ENCODE measurements around the gene ARID4A.
"Not testable (repeated sequence)": the region's sequence is repeated elsewhere in the genome, so short reads cannot be mapped to it uniquely, and the experiment has no call there.

Gene ARID4A

DNA sequence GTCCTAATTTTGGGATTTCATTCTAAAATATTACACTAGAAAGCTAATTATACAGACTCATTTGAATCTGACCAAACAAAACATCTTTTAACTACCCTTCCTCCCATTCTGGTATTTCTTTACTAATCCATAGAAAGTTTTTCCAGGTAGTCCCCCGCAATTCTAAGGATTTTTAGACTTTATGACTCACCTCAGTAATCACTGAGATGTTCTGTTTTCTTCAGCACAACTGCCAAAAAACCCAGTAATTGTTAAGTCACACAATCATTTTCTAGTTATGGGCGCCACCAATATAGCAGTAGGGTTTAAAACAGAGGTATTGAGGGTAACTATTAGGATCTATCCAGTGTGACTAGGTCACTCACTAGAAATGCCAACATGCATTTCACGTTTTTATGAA, 1.6 kb upstream of the ARID4A start:
- no peak for DNase-seq

GRCh38 chr14:58297412-58297761, 968 bp upstream of the ARID4A start:
- DNase-seq = no peak

DNA sequence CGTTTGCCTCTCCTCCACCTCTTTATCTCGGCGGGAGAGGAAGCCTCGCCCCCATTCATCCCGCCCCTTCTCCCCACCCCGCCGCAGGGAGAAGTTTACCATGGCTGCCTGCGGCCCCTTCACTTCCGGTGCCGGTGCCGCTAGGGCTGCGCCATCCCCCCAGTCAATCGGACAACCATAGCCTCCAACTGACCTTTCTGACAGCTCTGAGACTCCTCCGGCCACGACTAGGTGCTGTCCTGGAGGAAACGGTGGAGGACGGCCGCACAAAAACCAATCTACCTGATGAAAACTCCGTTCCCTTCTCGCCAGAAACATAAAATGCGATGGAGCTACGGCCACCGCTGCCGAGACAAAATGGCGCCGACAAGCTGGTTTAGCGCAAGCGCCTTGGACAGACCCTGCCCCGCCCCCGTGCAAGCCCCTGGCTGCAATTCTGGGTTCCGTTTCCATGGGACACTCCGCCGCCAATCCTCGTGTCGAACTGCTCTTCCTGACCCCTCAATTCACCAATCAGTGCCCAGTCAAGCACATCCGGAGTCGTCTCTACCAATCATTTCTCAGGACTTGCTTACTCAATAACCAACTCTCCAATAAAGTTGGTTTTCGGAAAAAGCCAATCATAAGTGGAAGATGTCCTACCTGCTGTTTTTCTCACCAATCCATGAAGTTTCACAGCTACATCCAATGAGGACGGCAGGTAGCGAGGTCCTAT, 436 bp upstream of the ARID4A start:
- DNase-seq = peak; percentile 100

DNA sequence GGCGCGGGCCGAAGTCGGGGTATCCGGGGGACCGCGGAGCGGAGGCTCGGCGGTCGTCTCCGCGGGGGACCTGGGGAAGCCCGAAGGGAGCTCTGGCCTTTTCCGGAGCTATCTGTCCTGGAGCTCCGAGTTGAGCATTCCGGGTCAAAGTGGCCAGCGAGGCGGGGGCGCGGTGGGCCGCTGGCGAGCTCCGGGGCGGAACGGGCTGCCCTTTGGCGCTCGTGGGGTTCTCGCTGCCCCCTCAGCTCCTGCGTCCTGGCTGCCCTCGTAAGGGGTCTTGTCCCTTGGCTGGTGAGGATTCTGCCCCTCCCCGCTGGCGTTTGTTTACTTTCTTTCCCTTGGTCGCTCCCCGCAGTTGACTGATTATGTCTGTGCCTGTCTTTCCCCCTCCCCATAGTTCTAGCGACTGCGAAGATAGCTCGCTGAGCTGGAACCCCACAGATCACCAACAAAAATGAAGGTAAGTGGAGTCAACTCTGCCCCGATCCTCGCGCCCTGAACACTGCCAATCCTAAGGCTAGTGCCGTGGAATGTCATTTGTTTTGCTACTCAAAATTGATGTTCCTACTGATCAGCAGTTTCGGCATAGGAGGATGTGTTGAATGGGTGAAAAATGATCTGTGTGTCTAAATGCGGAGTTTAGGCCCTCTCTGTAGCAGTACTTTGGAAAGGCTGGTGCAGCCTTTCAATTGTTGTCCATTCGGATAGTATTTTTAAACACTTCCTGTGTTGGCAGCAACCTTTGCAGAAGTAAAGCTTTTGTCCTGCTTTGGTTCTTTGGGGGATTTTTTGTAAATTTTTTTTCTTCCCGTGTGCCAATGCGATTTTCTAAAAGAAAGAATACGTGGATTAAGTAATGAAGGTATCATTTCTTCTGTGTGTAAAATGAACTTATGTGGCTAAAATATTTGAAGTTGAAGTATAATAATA, 1.3 kb downstream of the ARID4A start:
- no peak for DNase-seq

DNA sequence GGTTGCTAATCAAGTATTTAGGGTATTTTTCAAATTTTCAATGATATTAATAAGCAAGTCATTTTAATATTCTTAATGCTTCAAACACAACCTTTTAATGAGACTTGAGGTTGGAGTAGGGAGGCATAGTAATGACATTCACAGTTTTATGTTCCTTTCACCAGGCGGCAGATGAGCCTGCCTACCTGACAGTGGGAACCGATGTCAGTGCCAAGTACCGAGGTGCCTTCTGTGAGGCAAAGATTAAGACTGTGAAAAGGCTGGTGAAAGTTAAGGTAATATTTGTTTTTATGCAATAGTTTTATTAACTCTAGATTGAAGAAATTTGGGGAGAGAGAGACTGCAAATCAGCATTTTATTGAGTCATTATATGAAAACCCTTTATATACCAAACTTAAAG, 3.1 kb downstream of the ARID4A start:
- DNase-seq = no peak

GRCh38 chr14:58305730-58306129, 7.4 kb downstream of the ARID4A start:
- no peak for DNase-seq

- no peak for DNase-seq
Measured at GRCh38 chr14:58307597-58308316, 9.4 kb downstream of the ARID4A start.

- DNase-seq = no peak
Measured at GRCh38 chr14:58309086-58309485, 10.7 kb downstream of the ARID4A start.

- DNase-seq = no peak
Measured at GRCh38 chr14:58313699-58314098, 15.3 kb downstream of the ARID4A start.

GRCh38 chr14:58315606-58316005, 17.3 kb downstream of the ARID4A start:
- DNase-seq = peak; percentile 2

DNA sequence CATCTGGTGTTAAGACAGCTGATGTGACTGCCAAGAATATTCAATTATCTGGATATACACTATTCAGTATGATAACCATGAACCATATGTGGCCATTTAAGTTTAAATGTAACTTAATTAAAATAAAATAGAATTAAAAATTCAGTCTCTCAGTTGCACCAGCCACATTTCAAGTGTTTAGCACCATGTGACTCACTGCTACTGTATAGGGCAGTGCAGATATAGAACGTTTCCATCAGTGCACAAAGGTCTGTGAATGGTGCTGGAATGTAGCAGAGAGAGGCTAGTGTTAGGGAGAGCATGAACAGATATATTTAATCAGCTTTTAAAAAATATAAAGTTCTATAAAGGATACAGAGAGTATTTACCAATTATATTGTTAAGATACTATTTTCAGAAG, 28.7 kb downstream of the ARID4A start:
- no peak for DNase-seq

- DNase-seq = peak; percentile 97
Measured at GRCh38 chr14:58331111-58331510, 32.8 kb downstream of the ARID4A start.

DNA sequence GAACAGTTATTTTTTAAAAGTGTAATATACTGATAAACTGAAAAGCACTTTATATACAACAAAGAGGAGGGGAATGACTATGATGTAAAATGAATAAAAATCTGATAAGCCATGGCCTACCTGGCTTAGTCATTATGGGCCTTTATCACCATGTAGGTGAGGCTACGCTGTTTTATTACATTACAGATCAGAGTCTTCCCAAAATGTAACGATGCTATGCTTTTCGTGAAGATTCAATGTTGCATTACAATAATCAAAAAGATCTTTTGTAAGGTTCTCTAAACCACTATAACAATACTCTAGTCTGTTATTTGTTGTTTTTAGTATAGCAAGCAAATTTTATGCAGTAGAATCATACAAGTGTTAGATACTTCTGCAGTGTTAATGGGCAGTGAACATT, 34.2 kb downstream of the ARID4A start:
- no peak for DNase-seq

DNA sequence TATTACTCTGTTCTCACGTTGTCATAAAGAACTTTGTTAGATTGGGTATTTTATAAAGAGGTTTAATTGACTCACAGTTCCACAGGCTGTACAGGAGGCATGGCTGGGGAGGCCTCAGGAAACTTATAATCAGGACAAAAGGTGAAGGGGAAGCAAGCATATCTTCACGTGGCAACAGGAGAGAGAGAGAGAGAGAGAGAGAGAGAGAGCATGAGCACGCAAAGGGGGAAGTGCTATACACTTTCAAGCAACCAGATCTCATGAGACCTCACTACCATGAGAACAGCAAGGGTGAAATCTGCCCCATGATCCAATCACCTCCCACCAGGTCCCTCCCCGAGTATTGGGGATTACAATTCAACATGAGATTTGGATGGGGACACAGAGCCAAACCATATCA, 41.3 kb downstream of the ARID4A start:
- not testable (repeated sequence) for DNase-seq

GRCh38 chr14:58341152-58341748, 42.9 kb downstream of the ARID4A start:
- DNase-seq = no peak

GRCh38 chr14:58343535-58343934, 45.2 kb downstream of the ARID4A start:
- DNase-seq = not testable (repeated sequence)

- no peak for DNase-seq
Measured at GRCh38 chr14:58353516-58354299, 55.4 kb downstream of the ARID4A start.

- no peak for DNase-seq
Measured at GRCh38 chr14:58354808-58355207, 56.5 kb downstream of the ARID4A start.

DNA sequence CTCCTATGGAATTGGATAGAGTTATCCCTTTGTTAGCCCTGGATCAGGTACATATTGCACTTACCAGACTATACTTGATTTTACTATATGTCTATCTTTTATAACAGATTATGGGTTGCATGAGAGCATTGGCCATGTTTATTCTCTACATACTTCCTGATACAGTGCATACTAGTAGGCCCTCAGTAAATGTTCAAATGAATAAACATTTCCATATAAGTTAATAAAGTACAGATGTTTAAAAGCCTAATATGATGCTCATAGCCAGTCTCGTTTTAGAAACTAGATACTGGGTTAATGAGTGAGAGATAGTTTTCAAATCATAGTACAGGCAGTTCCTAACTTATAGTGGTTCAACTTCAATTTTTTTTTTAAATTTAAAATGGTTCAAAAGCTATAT, 57.9 kb downstream of the ARID4A start:
- peak; percentile 2 for DNase-seq

GRCh38 chr14:58362272-58362671, 63.9 kb downstream of the ARID4A start:
- DNase-seq = not testable (repeated sequence)

DNA sequence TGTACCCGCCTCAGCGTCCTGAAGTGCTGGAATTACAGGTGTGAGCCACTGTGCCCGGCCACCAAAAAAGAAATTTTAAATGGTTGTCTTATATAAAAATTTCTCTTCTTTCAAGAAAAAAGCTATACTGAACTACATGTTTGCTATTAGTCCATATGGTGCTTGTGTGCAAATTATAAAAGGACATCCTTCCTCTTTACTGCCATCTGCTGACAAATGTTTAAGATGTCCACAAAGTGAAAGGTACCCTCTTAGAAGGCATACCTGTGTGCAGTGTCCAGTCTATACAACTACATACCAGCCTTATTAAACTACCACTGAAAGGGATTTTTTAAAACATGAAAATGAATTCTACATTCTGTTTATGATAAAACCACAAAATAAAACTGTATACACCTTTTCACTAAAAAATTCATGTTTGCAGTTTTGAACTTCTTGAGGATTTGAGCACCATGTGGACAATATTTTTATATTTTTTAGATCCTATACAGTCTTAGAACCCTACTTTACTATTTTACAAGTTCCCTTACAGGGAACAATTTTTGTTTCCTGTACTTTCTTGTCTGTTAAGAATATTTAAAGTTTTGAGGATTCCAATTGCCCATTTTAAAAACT, 64.5 kb downstream of the ARID4A start:
- peak; percentile 16 for DNase-seq

- no peak for DNase-seq
Measured at GRCh38 chr14:58364316-58364715, 66.0 kb downstream of the ARID4A start.
